GM18873 (cell line): ENCODE results near the gene CRYGN.

Experiments
- ATAC-seq: cut with Tn5 transposase; IDR thresholded peaks from one replicate; pipeline ENCODE4 v1.9.1; 2021; ENCODE audit warnings: mild to moderate bottlenecking, moderate library complexity, moderate number of reproducible peaks; ENCODE audit not compliant: unreplicated experiment, low FRiP score

Gene CRYGN

GRCh38 chr7:151442776-151443496 lies 3.0 kb upstream of the CRYGN start:
- ATAC-seq = no peak

DNA sequence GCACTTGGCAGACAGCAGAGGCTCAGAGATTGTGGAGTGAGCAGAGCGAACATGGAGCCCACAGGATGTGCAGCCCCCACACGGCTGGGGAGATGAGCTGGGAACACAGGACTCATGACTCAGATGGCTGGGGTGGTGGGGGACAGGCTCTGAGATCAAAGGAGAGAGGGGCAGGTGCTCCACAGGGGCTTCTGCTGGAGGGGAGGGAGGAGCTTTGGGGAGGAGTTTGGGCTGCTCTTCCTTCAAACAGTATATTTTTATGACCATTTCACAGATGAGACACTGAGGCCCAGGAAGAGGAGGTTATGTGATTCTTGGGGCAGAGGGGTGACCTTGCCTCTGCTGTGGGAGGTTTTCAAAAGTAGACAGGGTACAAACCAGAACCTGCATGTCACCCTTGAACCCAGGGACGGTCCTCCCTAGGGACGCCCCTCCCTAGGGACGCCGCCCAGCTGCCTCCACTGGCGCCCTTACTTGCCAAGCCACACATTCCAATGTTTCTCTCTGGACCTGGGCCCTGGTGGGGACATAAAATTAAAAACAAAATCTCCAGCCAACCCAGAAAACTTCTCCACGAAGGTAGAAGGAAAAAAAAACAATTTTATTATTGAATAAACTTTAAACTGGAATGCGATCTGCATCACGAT lies 981 bp upstream of the CRYGN start:
- no peak for ATAC-seq

DNA sequence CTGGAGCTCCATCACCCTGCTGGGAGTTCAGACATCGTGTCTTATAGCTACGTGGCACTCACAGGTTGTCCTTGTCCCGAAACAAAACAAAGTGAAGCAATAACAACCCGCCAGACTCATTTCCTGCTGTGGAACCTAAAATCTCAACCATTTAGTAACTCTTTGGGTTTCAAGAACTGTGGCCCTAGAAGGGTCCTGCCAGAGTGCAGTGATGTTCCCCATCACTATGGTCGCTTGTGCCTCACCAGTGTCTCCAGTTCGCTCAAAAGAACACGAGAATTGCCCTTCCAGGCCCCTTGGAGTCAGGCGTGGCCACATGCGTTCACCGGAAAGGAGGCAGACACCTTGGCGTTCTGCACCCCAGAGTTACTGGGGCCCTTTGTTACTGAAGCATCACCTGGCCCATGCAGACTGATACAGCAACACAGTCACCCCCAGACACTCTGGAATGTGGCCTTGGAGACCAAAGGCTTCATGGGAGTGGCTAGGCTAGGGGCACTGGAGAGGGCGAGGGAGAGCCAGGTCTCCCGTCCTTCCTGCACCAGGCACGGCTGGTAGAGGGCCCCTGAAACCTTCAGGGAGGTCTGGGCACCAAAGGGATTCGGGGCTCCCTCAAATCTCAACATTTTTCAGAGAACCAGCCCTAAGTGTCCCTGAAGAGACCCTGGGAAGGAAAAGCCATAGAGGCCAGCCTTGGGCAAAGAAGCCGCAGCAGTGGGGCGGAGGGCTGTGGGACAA lies 908 bp downstream of the CRYGN start:
- no peak for ATAC-seq

- ATAC-seq = no peak
Observed at GRCh38 chr7:151437866-151438516, 1.9 kb downstream of the CRYGN start.

DNA sequence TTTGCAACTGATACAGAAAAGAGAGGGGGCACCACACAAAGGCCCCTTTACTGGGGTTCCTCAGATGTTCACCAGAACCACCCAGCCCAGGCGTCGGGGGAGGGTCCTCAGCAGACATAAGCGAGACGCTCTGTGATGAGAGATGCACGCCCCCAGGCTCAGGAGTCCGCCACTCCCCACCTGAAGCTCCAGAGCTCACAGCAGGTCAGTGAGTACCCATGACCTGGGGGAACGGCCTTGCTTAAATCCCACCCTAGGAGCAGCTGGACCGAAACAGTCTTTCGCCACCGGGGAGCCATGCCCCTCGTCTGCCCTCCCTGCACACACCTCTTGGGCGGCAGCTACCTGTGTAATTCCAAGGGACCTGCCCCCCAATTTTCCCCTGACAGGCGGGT lies 2.8 kb downstream of the CRYGN start:
- ATAC-seq = no peak

DNA sequence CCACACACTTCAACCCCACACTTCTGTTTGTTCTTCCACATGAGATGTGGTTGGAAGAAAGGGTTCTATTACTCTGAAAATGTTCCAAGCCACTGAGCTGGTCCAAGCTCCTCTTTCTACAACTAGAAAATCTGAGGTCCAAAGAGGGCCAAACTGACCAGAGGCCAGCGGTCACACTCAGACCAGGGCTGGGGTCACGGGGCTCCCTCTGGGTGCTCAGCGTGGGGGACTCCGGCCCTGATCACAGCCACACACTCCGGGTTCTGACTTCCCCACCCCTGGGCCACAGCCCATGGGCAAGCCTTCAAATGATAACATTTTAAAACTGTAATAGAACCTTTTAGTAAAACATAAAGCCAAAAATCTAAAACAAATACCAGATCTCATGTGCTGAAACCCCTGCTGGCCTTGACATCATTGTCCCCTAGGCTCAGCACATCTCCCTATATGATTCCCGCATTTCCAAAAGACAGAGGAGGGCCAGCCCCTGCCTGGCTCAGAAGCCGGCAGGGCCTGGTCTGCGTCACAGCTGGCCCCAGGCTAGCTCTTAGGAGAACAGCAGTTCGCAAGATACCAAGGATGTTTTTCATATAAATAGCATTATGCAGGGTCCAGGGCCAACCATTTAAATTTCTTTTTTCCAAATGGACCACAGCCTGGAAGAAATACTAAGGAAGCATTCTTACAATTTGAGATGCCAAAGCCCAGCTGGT lies 3.3 kb downstream of the CRYGN start:
- ATAC-seq = no peak

- no peak for ATAC-seq
Observed at GRCh38 chr7:151435971-151436370, 4.0 kb downstream of the CRYGN start.

- no peak for ATAC-seq
Observed at GRCh38 chr7:151435103-151435916, 4.6 kb downstream of the CRYGN start.

DNA sequence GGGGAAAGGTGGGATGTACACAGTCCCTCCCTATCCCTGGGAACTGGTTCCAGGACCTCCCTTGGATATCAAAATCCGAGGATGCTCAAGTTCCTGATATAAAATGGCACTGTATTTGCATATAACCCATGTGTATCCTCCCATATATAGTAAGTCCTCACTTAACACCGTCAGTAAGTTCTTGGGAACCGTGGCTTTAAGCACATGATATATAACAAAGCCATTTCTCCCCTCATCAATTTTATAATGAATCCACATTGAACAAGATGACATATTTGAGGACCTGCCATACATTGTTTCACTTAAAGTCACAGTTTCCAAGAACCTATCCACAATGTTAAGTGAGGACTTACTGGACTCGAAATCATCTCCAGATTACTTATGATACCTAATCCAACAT lies 5.4 kb downstream of the CRYGN start:
- no peak for ATAC-seq

DNA sequence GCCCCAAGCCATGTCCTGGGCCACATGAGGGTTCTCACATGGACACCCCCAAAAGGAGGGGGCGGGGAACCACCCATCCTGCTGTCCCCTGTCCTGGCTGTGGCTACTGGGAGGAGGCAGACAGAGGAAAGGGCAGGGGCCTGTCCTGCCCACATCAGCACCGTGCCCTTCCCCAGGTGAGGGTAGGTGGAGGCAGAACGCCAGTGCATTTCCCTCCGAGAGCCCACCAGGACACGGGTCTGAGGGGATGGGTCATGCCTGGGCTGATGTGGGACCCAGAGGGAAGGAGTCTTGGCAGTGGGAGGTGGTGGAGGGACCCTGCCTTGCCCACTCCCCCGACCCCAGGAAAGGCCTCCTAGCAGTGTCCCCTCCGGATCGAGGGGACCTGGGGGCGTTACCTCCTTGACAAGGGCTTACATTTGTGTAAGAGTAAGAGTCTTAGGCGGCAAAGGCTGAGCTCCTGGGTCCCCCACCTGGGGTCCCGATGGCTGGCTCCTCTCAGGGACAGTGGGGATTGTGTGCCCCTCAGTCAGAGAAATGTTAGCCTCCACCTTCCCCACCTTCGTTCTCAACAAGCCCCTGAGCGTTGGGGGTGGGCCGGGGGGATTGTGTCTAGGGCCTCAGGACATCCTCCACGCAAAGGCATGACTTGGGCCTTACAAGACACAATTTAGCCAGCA lies 6.1 kb downstream of the CRYGN start:
- ATAC-seq = no peak

DNA sequence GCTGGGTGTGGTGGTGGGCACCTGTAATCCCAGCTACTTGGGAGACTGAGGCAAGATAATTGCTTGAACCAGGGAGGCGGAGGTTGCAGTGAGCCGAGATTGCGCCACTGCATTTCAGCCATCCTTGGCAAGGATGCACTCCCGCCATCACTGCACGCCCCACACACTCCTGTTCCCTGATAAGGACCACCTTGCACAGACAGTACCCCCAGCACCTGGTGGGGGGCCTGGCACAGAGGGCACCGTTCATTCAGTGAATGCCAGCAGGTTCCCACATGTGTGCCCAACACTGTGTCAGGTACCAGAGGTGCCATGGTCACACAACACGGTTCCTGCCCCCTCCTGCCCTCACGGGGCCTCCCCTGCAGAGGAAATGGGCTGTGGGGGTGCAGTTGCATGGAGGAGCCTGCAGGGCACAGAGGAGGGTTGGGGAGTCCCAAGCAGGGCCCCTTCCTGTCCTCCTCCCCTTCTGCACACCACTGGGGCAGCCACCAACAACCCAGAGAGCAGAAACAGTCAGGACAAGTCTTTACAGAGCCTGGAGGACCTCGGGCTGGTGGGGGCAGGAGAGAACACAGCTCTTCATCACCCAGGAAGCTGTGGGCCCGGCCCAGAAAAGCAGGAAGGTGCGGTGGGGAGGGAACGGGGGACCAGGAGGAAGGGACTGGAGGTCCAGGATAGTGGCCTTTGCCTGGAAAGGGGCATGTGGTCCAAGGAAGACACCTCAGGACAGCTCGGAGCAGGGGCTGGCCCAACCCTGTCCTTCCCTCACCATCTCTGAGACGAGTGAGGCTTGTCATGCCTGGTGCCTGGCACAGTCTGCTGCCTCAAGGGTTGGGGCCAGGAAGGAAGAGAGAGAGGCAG lies 7.1 kb downstream of the CRYGN start:
- ATAC-seq = no peak

DNA sequence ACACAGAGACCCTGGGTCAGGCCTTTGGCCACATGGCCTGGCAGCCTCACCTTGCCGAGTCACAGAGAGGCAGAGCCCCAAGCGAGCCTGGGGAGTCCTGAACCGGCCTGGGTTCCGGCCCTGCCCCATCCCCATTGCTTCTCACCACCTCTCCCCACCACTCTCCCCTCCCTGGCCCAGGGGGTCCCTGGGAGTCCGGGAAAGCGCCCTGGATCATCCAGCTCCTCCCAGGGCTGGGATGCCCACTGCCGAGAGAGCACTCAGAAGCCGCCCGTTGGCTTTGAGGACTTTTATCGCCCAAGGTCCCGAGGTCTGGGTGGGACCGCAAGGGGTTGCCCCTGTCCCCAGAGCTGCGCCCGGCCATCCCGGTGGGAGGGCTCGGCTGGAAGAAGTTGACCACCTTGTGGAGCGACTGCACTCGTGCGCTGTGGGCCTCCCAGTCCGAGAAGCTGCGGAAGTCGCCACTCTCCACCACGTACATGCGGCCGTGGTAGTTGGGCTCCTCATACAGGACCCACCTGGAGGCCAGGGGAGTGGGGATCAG lies 8.1 kb downstream of the CRYGN start:
- ATAC-seq = no peak

- ATAC-seq = no peak
Observed at GRCh38 chr7:151431281-151431767, 8.6 kb downstream of the CRYGN start.

DNA sequence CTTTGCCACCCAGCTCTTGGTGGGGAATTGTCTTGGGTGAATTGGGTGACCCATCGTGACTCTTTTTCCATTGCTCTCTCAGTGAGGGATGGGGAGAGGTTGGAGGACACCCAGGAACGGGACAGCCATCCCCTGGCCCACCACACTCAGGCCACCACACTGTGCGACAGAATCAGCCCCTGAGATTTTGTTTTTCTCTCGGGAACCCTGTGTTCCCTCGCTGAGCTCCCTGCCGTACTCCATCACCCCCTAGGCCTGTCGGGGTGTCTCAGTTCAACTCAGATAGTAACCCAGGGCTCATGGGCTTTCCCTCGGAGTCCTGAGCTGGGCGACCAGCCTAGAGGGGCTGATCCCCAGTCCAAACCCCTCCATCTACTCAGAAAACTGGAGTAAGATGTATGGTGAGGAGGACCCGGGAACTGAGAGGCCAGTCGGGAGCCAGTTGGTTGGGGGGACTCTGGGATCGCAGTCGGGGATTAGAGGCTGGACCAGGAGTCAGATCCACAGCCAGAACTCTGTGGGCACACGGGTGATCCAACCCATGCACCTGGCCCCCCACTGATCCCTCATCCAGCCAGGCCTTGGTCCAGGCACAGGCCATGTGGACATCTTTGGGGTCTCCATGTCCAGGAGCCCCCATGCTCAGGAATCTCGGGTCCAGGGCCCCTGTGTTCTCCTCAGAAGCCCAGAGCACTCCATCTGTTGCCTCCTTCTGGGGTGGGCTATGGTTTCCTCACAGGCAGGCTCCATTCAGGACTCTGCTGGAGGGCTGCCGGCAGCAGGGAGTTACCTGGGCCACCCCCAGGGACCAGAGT lies 9.3 kb downstream of the CRYGN start:
- no peak for ATAC-seq

GRCh38 chr7:151429560-151430331 lies 10.2 kb downstream of the CRYGN start:
- ATAC-seq = no peak

DNA sequence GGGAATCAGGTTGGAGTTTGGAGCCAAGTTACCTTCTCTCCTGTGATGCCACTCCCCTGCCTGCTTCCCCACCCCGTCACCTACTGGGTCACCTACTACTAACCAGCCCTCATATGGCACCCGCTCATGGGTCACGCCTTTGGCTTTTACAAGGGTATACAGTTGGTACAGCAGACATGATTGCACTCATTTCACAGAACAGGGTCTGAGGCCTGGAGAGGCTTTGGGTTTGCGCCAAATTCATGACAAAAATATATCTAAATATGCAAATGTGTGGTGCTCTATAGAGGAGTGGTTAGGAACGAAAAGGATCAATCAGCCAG lies 10.7 kb downstream of the CRYGN start:
- no peak for ATAC-seq
